ENCODE results near the gene ARL4A.
"Not testable (repeated sequence)": the region's sequence is repeated elsewhere in the genome, so short reads cannot be mapped to it uniquely, and the experiment has no call there.

ARL4A gene, protein sequence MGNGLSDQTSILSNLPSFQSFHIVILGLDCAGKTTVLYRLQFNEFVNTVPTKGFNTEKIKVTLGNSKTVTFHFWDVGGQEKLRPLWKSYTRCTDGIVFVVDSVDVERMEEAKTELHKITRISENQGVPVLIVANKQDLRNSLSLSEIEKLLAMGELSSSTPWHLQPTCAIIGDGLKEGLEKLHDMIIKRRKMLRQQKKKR

DNA sequence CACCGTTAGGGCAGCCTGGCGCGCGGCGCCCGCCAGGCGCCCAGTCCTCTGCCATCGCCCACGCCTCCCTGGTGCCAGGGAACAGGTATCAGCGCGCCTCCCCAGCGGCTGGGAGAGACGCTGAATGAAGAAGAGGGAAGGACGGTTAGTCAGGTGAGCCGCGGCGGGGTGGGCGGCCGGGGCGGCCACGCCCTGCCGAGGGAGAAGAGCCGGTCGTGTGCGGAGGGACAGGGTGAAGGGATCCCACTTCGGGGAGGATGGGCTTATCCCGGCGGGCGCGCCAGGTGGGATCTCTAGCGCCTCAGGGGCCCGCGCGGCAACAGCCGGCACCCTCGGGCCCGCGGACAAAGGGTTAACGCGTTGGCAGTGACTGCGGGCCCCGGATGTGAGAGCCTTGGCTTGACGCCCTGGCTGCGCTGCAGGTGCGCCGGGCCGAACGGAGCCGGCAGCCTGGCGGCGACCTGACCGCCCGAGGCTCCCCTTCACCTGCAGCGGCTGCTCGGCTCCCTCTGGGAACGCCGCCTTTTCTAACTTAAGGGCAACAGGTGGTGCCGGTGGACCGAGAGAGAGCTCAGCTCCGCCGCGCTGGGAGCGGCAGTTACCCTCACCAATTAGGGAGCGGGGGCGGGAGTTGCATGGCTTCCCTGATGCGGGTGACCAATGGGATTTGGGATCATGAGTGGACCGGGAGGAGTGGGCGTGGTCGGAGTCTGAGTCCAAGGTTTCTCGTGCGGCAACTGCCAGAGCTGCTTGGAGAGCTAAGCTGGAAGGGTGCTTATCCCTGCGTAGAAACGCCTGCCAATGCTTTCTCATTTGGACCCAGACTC lies at the start of gene ARL4A:
Gene ARL4A (plus strand): TSS at position 743 of the 827 bp plus-strand sequence. CDS start 622 bp downstream, outside the sequence.
- DNase-seq: peak; percentile 83

DNA sequence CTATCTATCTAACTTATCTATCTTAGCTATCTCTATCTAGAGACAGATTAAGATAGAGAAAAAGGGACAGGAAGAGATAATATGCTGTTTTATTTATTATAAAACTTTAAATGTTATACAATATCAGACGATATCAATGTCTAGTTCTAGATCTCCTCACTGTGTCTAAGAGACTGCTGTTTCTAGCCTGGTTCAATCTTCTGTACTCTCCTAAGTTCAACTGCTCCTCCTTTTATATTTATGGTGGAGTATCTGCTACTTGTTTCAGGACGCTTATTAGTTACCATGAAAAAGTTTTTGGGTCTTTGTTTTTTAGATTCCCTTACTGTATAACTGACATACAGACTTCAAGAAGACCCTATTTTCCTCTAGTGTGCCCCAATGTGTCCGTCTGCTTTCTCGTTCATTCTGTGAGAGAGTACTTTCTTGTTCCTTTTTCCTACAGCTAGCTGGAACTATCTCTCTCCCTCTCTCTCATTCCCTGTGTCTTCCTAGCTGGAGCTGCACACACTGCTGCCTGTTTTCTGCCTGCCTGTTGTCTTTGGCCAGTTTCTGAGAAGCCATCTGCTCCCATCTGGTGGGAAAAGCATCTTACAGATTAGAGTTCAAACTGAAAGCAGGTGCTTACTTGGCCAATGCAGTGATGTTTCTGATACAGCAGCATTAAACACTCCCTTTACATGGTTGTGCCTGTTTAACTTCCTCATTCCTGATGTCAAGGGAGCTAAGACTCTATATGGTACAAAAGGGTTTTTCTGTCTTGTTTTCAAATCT lies 49.4 kb upstream of the ARL4A start:
- DNase-seq: no peak

DNA sequence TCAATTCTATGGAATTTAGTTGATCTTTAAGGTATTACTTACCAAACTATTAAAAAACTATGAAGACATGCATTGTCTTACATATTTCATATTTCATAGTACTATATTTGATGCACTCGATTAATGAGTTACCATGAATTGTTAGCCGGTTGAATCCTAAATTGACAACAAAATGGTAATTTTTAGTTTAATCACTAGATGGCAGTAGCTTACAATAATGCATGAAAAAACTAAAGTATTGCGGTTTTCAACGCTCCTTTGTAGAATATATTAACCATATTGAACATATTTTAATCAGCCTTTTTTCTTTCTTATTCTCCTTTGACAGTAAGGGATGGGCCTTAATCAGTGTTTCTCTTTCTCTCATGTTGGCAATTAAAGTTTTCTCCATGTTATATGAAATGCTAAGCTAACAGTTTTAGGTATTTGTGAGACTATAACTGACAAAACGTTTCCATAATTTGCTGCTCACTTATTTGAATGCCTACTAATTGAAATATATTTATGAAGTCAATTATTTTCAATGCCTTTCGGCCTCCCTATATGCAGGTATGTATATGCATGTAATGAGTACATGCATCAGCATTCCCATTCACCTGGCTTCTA lies 48.5 kb upstream of the ARL4A start:
- DNase-seq: no peak

DNA sequence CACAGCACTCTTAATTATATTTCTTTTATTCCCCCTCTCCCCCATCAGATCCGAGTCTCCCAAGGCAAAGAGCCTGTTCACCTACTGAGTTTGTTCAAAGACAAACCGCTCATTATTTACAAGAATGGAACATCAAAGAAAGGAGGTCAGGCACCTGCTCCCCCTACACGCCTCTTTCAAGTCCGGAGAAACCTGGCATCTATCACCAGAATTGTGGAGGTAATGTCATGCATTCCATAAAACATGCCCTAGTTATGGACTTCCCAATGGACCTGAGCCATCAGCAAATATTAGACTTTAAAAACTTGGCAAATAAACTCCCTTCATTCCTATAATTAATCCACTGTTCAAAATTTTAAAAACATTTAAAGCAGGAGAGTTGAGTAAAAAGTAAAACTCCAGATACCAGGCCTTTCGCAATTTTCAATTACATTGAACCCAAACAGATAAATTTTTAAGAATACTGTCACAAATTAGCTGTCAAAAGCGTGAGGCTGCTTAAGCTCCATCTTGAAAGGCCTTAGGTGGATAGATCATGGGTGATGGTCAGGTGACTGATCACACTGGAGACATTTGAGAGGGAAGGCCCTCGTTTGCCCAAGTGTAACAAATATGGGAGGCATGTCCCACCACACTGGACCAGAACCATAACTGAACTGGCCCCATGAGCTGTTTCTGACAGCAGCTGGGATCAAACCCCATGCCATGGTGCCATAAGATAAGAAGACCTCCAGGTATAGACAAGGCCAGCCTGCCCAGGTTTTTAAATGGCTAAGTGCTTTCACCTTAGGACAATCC lies 46.9 kb upstream of the ARL4A start:
- DNase-seq: no peak

DNA sequence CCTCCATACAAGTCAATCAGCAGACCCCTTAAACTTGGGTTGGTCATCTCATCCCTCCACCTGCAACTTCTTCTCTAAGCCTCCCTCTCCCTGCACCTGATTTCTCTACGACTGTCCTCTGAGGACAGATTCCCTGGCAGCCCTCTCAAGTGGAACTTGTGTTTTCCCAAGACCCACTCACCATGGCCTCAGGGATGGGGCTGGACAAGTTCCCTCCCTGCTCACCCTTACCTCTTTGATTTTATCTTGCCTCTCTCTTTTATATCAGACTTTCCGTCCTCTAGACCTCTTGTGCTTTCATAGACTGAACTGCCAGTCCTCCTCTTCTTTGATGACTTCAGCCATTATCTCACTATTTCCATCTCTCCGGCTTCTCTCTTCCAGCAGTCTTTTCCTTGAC lies 46.2 kb upstream of the ARL4A start:
- no peak for DNase-seq

DNA sequence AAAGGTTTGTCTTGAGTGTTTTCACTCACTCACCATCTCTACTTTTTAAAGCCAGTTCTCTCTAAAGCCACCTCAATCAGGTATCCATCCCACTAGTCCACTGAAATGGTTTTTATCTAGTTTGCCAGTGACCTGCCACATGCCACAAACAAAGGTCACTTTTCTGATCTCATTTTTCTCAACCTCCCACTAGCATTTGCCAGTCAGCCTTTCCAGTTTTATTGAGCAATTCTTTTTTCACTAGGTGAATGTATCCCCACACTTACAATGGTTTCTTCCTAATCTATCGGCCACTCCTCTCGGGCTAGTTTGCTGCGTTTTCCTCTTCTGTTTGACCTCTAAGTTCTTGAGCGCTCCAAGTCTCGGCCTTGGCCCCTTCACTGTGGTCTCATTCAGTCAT lies 44.9 kb upstream of the ARL4A start:
- no peak for DNase-seq

DNA sequence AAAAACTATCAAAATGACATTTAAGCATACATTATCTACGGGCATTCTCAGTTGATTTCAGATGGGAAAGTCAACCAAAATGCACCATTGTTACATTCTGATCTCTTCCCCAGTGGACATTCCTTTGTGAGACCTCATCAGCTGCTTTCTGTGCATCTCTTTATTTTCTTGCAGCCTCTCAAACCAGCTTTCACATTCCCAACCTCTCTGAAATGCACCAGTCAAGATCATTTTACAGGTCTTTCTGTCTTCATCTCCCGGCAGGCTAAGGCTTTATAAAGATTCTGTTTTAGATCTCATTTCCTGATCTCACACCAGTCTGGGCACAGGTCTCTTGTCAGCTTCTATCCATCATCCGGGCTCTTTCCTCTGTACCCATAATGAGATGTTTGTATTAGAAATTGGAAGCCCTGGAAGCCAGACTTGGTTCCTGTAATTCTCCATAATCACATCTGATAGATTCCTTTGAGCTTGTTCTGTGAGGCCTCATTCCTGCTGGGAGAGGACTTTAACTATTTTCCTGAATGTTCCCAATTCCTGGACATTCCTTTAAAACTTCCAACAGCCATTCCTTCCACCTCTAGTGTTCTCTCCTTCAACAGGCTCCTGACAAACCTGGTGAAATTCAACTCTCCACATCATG lies 44.3 kb upstream of the ARL4A start:
- no peak for DNase-seq

DNA sequence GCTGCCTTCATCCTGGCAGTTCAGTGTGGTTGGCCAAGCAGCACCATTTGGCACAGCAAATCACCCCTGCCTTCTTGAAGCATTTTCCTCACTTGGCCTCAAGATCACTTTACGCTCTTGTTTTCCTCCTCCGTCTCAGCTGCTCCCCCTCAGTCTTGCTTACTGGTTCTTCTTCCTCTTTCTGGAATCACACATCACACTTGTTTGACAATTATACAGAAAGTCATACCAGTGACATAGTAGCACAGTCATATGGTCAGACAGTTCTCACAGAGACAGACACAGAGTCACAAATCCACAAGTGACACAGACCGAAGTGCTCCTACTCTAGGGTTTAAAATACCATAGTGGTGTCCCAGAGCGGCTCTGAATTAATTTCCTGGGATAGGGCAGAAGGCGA lies 43.8 kb upstream of the ARL4A start:
- no peak for DNase-seq

DNA sequence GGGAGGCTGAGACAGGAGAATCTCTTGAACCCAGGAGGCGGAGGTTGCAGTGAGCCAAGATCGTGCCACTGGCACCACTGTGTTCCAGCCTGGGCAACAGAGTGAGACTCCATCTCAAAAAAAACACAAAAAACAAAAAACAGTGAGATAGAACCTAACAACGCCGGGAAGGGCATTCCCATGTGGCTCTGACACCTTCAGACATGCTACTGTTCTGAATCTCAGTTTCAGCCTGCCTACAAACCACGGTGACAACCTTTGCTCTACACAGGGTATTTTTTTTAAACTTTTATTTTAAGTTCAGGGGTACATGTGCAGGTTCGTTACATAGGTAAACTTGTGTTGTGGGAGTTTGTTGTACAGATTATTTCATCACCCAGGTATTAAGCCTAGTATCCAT lies 42.2 kb upstream of the ARL4A start:
- not testable (repeated sequence) for DNase-seq

DNA sequence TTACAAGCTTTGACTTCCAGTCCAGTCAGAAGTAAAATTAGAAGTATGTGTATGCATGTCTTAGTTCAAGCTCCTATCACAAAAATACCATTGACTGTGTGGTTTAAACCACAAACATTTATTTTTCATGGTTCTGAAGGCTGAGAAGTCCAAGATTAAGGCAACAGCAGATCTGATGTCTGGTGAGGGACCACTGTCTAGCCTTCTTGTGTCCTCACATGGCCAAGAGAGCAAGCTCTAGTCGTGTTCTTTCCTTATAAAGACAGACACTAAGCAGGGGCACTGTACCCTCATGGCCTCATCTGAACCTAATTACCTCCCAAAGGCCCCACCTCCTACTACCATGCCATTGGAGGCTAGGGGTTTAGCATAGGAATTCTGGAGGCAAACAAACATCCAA lies 41.3 kb upstream of the ARL4A start:
- DNase-seq: no peak

DNA sequence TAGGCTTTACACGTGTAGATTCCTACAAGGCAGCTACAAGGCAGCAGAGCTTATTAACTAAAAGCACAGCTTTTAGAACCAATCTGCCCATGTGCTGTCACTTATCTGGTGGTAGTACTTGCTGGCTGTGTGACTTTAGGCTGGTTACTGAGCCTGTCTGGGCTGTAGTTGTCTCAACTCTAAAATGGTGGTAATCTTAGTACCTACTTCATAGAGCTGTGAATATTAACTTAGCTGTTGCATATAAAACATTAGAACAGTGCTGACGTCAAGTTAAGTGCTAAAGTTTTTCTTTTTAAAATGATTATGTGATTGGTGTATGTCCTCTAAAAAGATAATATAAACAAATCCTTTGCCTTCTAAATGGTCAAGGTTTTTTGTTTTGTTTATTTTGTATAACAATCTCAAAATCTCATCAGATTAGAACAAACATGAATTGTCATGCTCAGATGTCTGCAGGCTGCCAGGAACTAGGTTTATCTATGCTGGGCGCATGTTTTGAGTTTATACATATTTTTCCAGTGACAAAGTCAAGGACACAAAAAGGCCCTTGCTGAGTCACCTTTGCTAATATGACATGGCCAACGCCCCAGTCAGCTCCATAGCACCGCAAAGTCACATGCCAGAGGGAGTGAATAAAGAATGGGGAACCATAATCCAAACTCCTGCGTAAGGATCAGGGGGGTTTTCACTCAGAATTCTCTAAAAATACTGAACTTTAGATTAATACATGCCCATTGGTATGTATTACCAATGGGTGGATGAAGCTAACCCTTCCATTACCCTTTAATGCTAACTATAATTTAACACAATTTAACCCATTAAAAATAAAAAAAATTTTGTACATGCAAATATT lies 39.8 kb upstream of the ARL4A start:
- DNase-seq: no peak

DNA sequence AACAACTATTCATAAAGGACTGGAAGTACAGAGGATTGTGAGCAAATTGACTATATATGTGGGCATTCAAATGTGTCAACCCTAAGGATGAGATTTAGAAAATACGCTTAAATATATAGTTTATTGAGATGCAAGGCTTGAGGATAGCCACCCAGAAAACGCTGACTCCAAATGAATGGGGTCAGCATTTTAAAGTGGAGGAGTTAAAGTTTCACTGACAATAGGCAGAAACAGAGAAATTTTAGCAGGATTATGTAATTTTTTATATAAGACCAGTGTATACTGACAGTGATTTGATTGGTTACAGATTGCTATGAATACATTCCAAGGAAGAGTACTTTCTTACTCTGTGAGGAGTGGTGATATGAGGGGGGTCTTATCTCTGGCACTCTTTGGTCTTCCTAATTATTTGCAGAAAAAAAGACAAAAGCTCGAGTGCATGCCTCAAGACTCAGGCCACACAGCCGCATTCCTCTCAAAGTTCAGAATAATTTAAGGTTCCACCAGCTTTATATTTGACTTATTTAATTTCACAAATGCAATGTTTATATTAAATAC lies 38.6 kb upstream of the ARL4A start:
- DNase-seq: no peak

DNA sequence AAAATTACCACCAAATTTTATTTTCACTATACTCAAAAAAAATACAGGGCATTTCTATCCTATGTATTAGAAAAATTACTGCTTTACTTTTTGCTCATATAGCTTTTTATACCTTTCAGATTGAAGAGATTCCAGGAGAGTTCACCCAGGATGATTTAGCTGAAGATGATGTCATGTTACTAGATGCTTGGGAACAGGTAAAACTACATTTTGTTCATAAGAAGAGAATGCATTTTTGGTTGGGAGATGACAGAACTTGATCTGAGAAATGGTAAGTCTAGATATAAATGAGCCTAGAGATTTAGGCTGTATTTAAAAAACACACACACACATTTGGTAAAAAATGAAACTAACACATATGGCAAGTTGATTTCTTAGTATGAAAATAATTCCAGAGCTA lies 38.1 kb upstream of the ARL4A start:
- no peak for DNase-seq

DNA sequence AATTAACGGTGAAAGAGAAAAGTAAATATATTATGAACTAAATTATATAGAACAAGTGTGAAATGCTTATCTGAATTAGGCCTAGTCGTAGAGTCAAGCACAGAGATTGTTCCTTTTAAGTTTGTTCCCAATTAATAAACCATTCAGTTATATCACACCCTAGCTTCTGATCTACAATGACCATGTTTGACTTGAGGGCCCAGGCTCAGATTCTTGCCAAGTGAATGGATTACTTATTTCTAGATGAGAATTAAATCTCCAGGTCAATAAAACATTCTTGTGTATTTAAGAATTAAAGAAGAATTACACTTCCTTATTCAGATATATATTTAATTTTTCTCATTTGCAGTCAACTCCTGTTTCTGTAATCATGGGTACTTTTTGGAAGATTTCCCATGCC lies 37.4 kb upstream of the ARL4A start:
- DNase-seq: no peak

DNA sequence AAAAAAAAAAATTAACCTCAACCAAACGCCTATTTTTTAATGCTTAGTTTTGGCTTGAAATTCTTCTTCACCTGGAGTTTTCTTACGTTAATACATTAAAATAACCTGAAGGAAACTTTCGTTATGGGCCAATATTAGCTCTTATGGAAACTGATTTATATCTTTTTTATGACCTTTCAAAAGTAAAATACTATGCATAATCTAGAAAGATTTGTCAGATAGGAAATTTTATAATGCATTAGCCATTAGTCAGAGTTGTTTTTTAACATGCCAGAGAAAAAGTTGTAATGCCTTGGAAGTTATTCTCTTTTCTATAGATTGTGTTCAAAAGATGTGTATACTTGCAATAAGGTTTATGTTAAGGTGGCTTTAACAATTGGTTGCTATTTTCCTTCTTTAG lies 34.3 kb upstream of the ARL4A start:
- DNase-seq: no peak

DNA sequence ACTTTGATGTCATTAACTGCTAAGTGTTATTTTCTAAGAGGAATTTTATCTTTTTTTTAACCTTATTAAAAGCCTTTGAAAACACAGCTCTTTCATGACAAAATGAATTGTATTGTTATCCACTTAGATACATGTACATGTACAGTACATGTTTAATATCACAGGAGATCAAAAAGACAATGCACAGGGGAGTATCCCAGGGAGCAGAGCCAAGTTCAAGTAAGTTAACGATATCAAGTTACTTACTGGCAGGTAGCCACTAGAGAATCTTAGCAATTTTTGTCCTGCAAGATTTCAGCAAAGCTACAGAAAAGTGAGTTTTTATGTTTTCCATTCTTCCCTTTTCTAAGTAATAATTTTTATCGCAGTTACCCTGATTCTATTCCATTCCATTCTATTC lies 33.9 kb upstream of the ARL4A start:
- DNase-seq: no peak

DNA sequence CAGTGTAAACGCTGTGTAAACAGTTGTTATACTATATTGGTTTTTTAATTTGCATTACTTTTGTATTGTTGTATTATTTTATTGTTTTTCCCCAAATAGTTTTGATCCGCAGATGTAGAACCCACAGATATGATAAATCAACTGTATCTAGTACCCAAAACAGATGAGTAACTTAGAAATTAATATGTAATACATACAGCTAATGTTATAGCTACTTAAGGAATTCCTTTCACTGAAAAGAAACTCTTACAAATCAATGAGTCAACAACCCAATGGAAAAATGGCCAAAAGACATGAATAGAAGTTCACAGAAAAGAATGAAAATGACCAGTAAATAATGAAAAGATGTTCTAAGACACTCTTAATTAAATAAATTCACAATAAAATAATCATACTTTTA lies 32.3 kb upstream of the ARL4A start:
- no peak for DNase-seq

DNA sequence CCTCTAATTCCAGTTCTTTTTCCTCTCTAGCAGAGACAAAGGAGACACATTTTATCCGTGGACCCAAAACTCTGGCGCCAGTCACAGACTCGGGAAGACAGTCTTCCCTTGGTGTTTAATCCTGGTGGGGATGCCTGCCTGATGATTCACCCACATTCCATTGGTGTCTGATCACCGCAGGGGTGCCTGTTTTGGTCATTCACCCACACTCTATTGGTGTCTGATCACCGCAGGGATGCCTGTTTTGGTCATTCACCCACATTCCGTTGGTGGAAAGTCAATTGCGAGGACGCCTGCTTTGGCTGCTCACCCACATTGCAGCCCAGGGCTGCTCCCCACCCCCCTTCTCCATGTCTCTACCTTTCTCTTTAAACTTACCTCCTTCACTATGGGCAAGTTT lies 27.0 kb upstream of the ARL4A start:
- DNase-seq: not testable (repeated sequence)

DNA sequence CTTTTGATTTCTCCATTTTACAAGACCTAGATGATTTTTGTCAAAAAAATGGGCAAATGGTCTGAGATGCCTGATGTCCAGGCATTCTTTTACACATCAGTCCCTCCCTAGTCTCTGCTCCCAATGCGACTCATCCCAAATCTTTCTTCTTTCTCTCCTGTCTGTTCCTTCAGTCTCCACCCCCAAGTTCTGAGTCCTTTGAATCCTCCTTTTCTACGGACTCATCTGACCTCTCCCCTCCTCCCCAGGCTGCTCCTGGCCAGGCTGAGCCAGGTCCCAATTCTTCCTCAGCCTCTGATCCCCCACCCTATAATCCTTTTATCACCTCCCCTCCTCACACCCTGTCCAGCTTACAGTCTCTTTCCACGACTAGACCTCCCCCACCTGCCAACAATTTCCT lies 26.4 kb upstream of the ARL4A start:
- not testable (repeated sequence) for DNase-seq

DNA sequence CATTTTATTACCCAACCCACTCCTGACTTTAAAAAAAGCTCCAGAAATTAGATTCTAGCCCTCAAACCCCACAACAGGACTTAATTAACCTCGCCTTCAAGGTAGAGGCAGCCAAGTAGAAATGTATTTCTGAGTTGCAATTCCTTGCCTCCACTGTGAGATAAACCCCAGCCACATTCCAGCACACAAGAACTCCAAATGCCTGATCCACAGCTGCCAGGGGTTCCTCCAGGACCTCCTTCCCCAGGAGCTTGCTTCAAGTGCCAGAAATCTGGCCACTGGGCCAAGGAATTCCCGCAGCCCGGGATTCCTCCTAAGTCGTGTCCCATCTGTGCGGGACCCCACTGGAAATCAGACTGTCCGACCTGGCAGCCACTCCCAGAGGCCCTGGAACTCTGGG lies 25.9 kb upstream of the ARL4A start:
- DNase-seq: no peak

All from activated effector memory CD4-positive, alpha-beta T cell treated with Interleukin-2 at 50 U/mL for 16 hours (primary cell).